IMR-90 (cell line): ENCODE data around the gene NPC1. TPM values are rescaled to one million over a fixed set of nuclear protein-coding genes. Genes with fewer than 3 reads are reported as not detected.

Experiments
- ATAC-seq: fragments of 200-7000 bp; cut with Tn5 transposase; 2 replicates; pipeline ENCODE4 v1.9.1; 2020; ENCODE audit warnings: low read depth, mild to moderate bottlenecking, moderate library complexity
- BruUV-seq: library from RNA; stranded (reverse); fragments of 400-500 nt; replicated peaks from 2 replicates; lab custom pipeline; 2021; lab: Mats Ljungman, UMichigan
- CTCF ChIA-PET: fragments of 300-600 bp; formaldehyde crosslinking; extraction: SDS; loops from one replicate; lab custom pipeline; 2021; ENCODE audit warnings: antibody characterized with exemption; lab: Yijun Ruan, JAX
- POLR2A ChIA-PET: fragments of 300-600 bp; sonication (Branson Sonifier 250); formaldehyde crosslinking; loops from one replicate; lab custom pipeline; 2022; ENCODE audit warnings: antibody characterized with exemption; ENCODE audit not compliant: unreplicated experiment; lab: Charles Lee
- DNase-seq: peaks from one replicate; pipeline ENCODE4 v3.0.0; 2013
- H2AFZ ChIP-seq: replicated peaks from 2 replicates; pipeline ENCODE3; 2013; ENCODE audit warnings: low read length, mild to moderate bottlenecking; ENCODE audit not compliant: poor library complexity
- H2AK5ac ChIP-seq: 2 replicates; pipeline ENCODE4 v1.6.1; 2013; ENCODE audit warnings: low read depth, low read length, inconsistent platforms
- H2AK9ac ChIP-seq: replicated peaks from 2 replicates; pipeline ENCODE3; 2013; ENCODE audit warnings: mild to moderate bottlenecking, low read depth, low read length, moderate library complexity; ENCODE audit not compliant: poor library complexity
- H2BK120ac ChIP-seq: 2 replicates; pipeline ENCODE4 v1.6.1; 2013; ENCODE audit warnings: low read depth, low read length, inconsistent platforms
- H2BK15ac ChIP-seq: 3 replicates; pipeline ENCODE4 v1.6.1; 2013; ENCODE audit warnings: low read depth, low read length, inconsistent platforms
- H2BK20ac ChIP-seq: 2 replicates; pipeline ENCODE4 v1.6.1; 2013; ENCODE audit warnings: low read depth, mild to moderate bottlenecking, inconsistent platforms, low read length, moderate library complexity
- H2BK5ac ChIP-seq: 2 replicates; pipeline ENCODE4 v1.6.1; 2013; ENCODE audit warnings: mild to moderate bottlenecking, low read depth, low read length, inconsistent platforms; ENCODE audit not compliant: poor library complexity, severe bottlenecking
- H3K14ac ChIP-seq: replicated peaks from 2 replicates; pipeline ENCODE4 v1.6.1; 2013; ENCODE audit warnings: low read depth, low read length, inconsistent platforms
- H3K18ac ChIP-seq: 2 replicates; pipeline ENCODE4 v1.6.1; 2013; ENCODE audit warnings: low read depth, low read length, control low read depth
- H3K23ac ChIP-seq: 2 replicates; pipeline ENCODE4 v1.6.1; 2013; ENCODE audit warnings: low read depth, low read length, inconsistent platforms
- H3K27ac ChIP-seq: 2 replicates; pipeline ENCODE4 v1.5.1; 2013; ENCODE audit warnings: mild to moderate bottlenecking, control low read depth, low read length; ENCODE audit not compliant: insufficient read depth
- H3K27me3 ChIP-seq: 2 replicates; pipeline ENCODE4 v1.6.1; 2013; ENCODE audit warnings: low read length; ENCODE audit not compliant: control insufficient read depth, insufficient read depth
- H3K36me3 ChIP-seq: 2 replicates; pipeline ENCODE4 v1.6.1; 2013; ENCODE audit warnings: low read length, mixed read lengths; ENCODE audit not compliant: control insufficient read depth, insufficient read depth
- H3K4ac ChIP-seq: 2 replicates; pipeline ENCODE4 v1.6.1; 2013; ENCODE audit warnings: low read depth, low read length, inconsistent platforms
- H3K4me1 ChIP-seq: 2 replicates; pipeline ENCODE4 v1.6.1; 2013; ENCODE audit warnings: low read length, mixed read lengths; ENCODE audit not compliant: control insufficient read depth, insufficient read depth
- H3K4me2 ChIP-seq: 2 replicates; pipeline ENCODE4 v1.6.1; 2013; ENCODE audit warnings: low read depth, mild to moderate bottlenecking, control low read depth, low read length, moderate library complexity
- H3K4me3 ChIP-seq: 2 replicates; pipeline ENCODE4 v1.5.1; 2013; ENCODE audit warnings: low read depth, mild to moderate bottlenecking, control low read depth, low read length, moderate library complexity; ENCODE audit not compliant: insufficient read depth
- H3K56ac ChIP-seq: 2 replicates; pipeline ENCODE4 v1.6.1; 2013; ENCODE audit warnings: low read length, inconsistent platforms; ENCODE audit not compliant: insufficient read depth; ENCODE audit errors: extremely low read depth
- H3K79me1 ChIP-seq, 2 experiments: 2 replicates each; pipeline ENCODE4 v1.6.1; 2013; ENCODE audit warnings: low read length in 2 of 2, inconsistent platforms in 1 of 2, low read depth in 1 of 2
- H3K9ac ChIP-seq: 2 replicates; pipeline ENCODE4 v1.6.1; 2013; ENCODE audit warnings: low read depth, low read length, control low read depth
- H3K9me1 ChIP-seq: 2 replicates; pipeline ENCODE4 v1.6.1; 2013; ENCODE audit warnings: low read length, inconsistent platforms; ENCODE audit not compliant: insufficient read depth
- H3K9me3 ChIP-seq: 2 replicates; pipeline ENCODE4 v1.6.1; 2013; ENCODE audit warnings: low read length; ENCODE audit not compliant: control insufficient read depth, insufficient read depth
- H4K20me1 ChIP-seq: 2 replicates; pipeline ENCODE4 v1.6.1; 2013; ENCODE audit warnings: low read length, inconsistent platforms; ENCODE audit not compliant: insufficient read depth
- H4K5ac ChIP-seq: 2 replicates; pipeline ENCODE4 v1.6.1; 2013; ENCODE audit warnings: mild to moderate bottlenecking, low read depth, low read length, control low read depth
- H4K8ac ChIP-seq, 2 experiments: 2 replicates each; pipeline ENCODE4 v1.6.1; 2013; ENCODE audit warnings: low read depth in 2 of 2, low read length in 2 of 2, control low read depth in 1 of 2, inconsistent platforms in 1 of 2
- H4K91ac ChIP-seq: 2 replicates; pipeline ENCODE4 v1.6.1; 2013; ENCODE audit warnings: low read depth, low read length, inconsistent platforms; ENCODE audit not compliant: insufficient read depth
- BHLHE40 ChIP-seq: fragments of 150-350 bp; IDR thresholded peaks from 2 replicates; pipeline ENCODE4 v1.6.1; 2016; ENCODE audit warnings: mild to moderate bottlenecking, low read depth, low read length
- CEBPB ChIP-seq: IDR thresholded peaks from 2 replicates; pipeline ENCODE4 v1.6.1; 2012; ENCODE audit warnings: low read depth, low read length, improper control_type of control experiment
- CHD1 ChIP-seq: IDR thresholded peaks from 2 replicates; pipeline ENCODE4 v1.6.1; 2012; ENCODE audit warnings: low read depth, low read length, improper control_type of control experiment
- ELK1 ChIP-seq: fragments of 150-350 bp; IDR thresholded peaks from 2 replicates; pipeline ENCODE4 v1.6.1; 2016; ENCODE audit warnings: low read depth, mild to moderate bottlenecking, low read length, moderate library complexity, borderline replicate concordance
- MAFK ChIP-seq: IDR thresholded peaks from 2 replicates; pipeline ENCODE4 v1.6.1; 2012; ENCODE audit warnings: low read depth, low read length, improper control_type of control experiment
- MAZ ChIP-seq: IDR thresholded peaks from 2 replicates; pipeline ENCODE4 v1.6.1; 2012; ENCODE audit warnings: low read depth, mild to moderate bottlenecking, low read length, improper control_type of control experiment, moderate library complexity, borderline replicate concordance
- NFE2L2 ChIP-seq: fragments of 150-350 bp; IDR thresholded peaks from 2 replicates; pipeline ENCODE4 v1.6.1; 2016; ENCODE audit warnings: low read depth, mild to moderate bottlenecking, low read length
- POLR2A ChIP-seq: IDR thresholded peaks from 2 replicates; pipeline ENCODE4 v1.6.1; 2012; ENCODE audit warnings: mild to moderate bottlenecking, low read depth, low read length
- RAD21 ChIP-seq: IDR thresholded peaks from 2 replicates; pipeline ENCODE4 v1.6.1; 2012; ENCODE audit warnings: low read length, improper control_type of control experiment
- RCOR1 ChIP-seq: IDR thresholded peaks from 2 replicates; pipeline ENCODE4 v1.6.1; 2012; ENCODE audit warnings: mild to moderate bottlenecking, low read length, improper control_type of control experiment; ENCODE audit not compliant: insufficient replicate concordance
- SMC3 ChIP-seq: fragments of 150-350 bp; IDR thresholded peaks from 2 replicates; pipeline ENCODE4 v1.6.1; 2016; ENCODE audit warnings: low read depth, mild to moderate bottlenecking, antibody characterized with exemption, low read length, moderate library complexity
- USF2 ChIP-seq: fragments of 150-350 bp; IDR thresholded peaks from 2 replicates; pipeline ENCODE4 v1.6.1; 2017; ENCODE audit warnings: mild to moderate bottlenecking, antibody characterized with exemption, low read length, low read depth
- WGBS, 2 experiments: methylation state at CpG; one replicate each; pipeline versions ENCODE4 v1.1.5 to v1.1.7; 2013; ENCODE audit warnings: missing lambda C conversion rate in 2 of 2; ENCODE audit not compliant: insufficient read length in 1 of 2; ENCODE audit errors: extremely low coverage in 2 of 2; 5-methylcytosine and 5-hydroxymethylcytosine counted together
- dilution Hi-C: fragments of 300-500 bp; cut with HindIII; formaldehyde crosslinking; loops from one replicate; pipeline ENCODE4 v1.14.3; 2018; ENCODE audit warnings: low sequenced_read_pairs; ENCODE audit not compliant: unreplicated experiment
- in situ Hi-C: fragments of 300-500 bp; cut with MboI; formaldehyde crosslinking; loops from 3 replicates; pipeline ENCODE4 v1.14.3; 2019; ENCODE audit warnings: low sequenced_read_pairs, inconsistent platforms, mixed read lengths
- intact Hi-C: fragments of 100-400 bp; cut with micrococcal nuclease; formaldehyde crosslinking; loops from 2 replicates; pipeline ENCODE4 v1.10.0; 2022
- polyA plus RNA-seq, 3 experiments: library from polyadenylated mRNA; depleted of rRNA; stranded (reverse); fragments of >200 nt; gene quantifications; 2 replicates each; pipeline ENCODE4 v1.2.3, GENCODE V29; 2012; ENCODE audit warnings: low replicate concordance in 1 of 3
- total RNA-seq: library from RNA; depleted of rRNA; stranded (reverse); fragments of >200 nt; gene quantifications from 2 replicates; pipeline ENCODE4 v1.2.3, GENCODE V29; 2012

Gene NPC1
- total and polyA plus RNA-seq, 2 of the 4 experiments (the other 2 are of a cell fraction), result 7.5 to 7.9 TPM

GRCh38 chr18:23588836-23589560 is 2.7 kb upstream of the NPC1 start (continued):
- TF ChIP-seq USF2, result no peak

GRCh38 chr18:23587220-23587642 is 925 bp upstream of the NPC1 start:
- peak overlapping the region; percentile 27; the same call in 1 of the 2 replicates for H2AK5ac ChIP-seq
- H3K14ac ChIP-seq, result peak overlapping the region; percentile 56; the same call in 1 of the 2 replicates
- peak overlapping the region; percentile 63 for H2AK9ac ChIP-seq
- H3K36me3 ChIP-seq, result no peaks in the 10 kb centered on the region; the same call in 1 of the 2 replicates
- H2BK20ac ChIP-seq, result peak overlapping the region; percentile 80; the same call in 1 of the 2 replicates
- intact Hi-C loops (loop anchor here (2.0 to 5.0 kb wide), 2 partner anchors 70 to 85 kb away; partner anchors contain the start of gene RMC1), dilution Hi-C loops (no loop called here), in situ Hi-C loops (no loop called here)
- peak overlapping the region; percentile 72 for H3K4ac ChIP-seq
- peak overlapping the region; percentile 40 for H3K9ac ChIP-seq
- H3K23ac ChIP-seq, result peak overlapping the region; percentile 51
- H4K8ac ChIP-seq, result peak overlapping the region; percentile 35 to 71; a peak in 3 of 4 replicates
- no peak overlapping the region; the same call in 1 of the 2 replicates for H3K18ac ChIP-seq
- no TSS peak for BruUV-seq
- WGBS, 2 experiments, result 53% methylated on average over 4 of the region's 7 CpGs; no CpG with 5 or more reads in 1 of the 2 experiments
- H2BK120ac ChIP-seq, result peak overlapping the region; percentile 82
- no peak overlapping the region for H3K56ac ChIP-seq
- peaks cover 2% of the 10 kb centered on the region; the same call in 1 of the 2 replicates for H3K4me1 ChIP-seq
- POLR2A ChIA-PET, result no interaction called here
- peaks cover 10 to 34% of the 10 kb centered on the region in 2 experiments for H3K79me1 ChIP-seq
- H2BK5ac ChIP-seq, result no peak overlapping the region
- H3K27me3 ChIP-seq, result no peaks in the 10 kb centered on the region
- H2BK15ac ChIP-seq, result peak overlapping the region; percentile 86; the same call in 2 of the 3 replicates
- H2AFZ ChIP-seq, result peak overlapping the region; percentile 75
- H3K4me2 ChIP-seq, result peak overlapping the region; percentile 78
- DNase-seq, result no peak
- H3K27ac ChIP-seq, result no peak overlapping the region
- peak overlapping the region; percentile 30; the same call in 1 of the 2 replicates for H3K4me3 ChIP-seq
- peak overlapping the region; percentile 30 for H4K5ac ChIP-seq
- peaks cover 21% of the 10 kb centered on the region; the same call in 1 of the 2 replicates for H4K20me1 ChIP-seq
- ATAC-seq, result no peak
- H3K9me1 ChIP-seq, result peaks cover 5% of the 10 kb centered on the region; the same call in 1 of the 2 replicates
- peak overlapping the region; percentile 63 for H4K91ac ChIP-seq
- H3K9me3 ChIP-seq, result no peaks in the 10 kb centered on the region
- CTCF ChIA-PET, result interaction anchor here (0.8 to 1.9 kb wide), 2 partner anchors 10 to 71 kb away, joined by 3 to 4 read pairs; no protein-coding TSS in a partner anchor
- TF ChIP-seq NFE2L2, result no peak
- no peak for TF ChIP-seq MAZ
- TF ChIP-seq BHLHE40, result no peak
- TF ChIP-seq CHD1, result no peak
- no peak for TF ChIP-seq SMC3
- TF ChIP-seq RCOR1, result no peak
- TF ChIP-seq ELK1, result no peak
- TF ChIP-seq CEBPB, result no peak
- TF ChIP-seq MAFK, result no peak
- no peak for TF ChIP-seq USF2
- no peak for TF ChIP-seq RAD21
- no peak for TF ChIP-seq POLR2A
